ENCODE results near the gene TMEM190.

The TMEM190 gene

DNA sequence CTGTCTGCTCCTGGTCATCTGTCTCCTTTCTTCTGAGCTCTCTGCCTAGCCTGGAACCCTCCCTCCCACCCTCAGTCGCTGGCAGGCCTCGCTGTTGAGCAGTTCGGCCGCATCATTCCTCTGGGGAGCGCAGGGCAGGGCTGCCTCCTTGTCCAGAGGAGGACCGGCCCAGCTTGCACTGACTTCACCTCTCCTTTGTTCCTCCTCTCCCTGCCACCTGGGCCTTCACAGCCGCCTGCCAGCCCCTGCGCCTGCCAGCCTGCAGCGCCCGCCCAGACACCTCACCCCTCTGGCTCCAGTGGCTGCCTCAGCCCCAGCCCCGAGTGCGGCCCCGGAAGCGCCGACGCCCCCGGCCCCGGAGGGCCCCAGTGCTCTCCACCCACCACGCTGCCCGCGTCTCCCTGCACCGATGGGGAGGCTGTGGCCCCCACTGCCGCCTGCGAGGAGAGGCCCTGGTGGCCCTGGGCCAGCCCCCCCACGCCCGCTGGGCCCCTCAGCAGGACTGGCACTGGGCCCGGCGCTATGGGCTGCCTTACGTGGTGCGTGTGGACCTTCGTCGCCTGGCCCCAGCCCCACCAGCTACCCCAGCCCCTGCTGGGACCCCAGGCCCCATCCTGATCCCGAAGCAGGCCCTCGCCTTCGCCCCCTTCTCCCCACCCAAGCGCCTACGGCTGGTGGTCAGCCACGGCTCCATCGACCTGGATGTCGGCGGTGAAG is 29.7 kb upstream of the TMEM190 start:
- TF ChIP-seq CTCF (IDR thresholded peaks at IDR 0.05; ENCODE audit: low read depth, low read length), result no peak

DNA sequence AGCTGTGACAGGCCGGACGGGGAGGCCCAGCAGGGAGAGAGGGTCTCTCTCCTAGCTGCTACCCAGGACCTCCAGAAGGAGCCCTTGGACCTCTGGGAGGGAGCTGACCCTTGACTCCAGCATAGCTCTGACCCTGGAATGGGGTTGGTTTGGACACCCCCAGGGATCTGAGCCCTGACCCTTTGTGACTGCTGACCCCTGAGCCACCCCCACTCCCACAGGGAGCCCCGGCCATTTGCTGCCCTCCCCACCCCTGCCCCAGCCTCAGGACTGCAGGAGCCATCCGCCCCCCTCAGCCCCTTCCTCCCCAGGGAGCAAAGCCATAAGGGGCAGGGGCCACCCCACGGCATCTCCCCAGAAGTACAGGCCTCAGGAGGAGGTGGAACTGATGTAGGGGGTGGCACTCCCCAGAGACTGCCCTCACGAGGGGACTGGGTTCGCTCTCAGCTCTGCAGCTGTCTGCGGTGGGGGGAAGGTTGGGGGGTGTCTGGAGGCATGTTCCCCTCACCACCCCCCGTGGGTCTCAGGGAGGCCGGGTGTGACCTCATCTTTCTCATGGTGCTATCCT is 29.1 kb upstream of the TMEM190 start:
- TF ChIP-seq CTCF (IDR thresholded peaks at IDR 0.05; ENCODE audit: low read depth, low read length), result no peak

More for the DNA sequence above, 29.7 kb upstream of the TMEM190 start:
- no peak overlapping the region for H3K4me3 ChIP-seq (ENCODE audit: low read depth, low read length)

GRCh38 chr19:55348317-55349034 is 28.1 kb upstream of the TMEM190 start:
- no peak overlapping the region for H3K4me3 ChIP-seq (ENCODE audit: low read depth, low read length)
- TF ChIP-seq CTCF (IDR thresholded peaks at IDR 0.05; ENCODE audit: low read depth, low read length), result no peak

More for the DNA sequence above, 29.1 kb upstream of the TMEM190 start:
- H3K4me3 ChIP-seq (ENCODE audit: low read depth, low read length), result no peak overlapping the region

DNA sequence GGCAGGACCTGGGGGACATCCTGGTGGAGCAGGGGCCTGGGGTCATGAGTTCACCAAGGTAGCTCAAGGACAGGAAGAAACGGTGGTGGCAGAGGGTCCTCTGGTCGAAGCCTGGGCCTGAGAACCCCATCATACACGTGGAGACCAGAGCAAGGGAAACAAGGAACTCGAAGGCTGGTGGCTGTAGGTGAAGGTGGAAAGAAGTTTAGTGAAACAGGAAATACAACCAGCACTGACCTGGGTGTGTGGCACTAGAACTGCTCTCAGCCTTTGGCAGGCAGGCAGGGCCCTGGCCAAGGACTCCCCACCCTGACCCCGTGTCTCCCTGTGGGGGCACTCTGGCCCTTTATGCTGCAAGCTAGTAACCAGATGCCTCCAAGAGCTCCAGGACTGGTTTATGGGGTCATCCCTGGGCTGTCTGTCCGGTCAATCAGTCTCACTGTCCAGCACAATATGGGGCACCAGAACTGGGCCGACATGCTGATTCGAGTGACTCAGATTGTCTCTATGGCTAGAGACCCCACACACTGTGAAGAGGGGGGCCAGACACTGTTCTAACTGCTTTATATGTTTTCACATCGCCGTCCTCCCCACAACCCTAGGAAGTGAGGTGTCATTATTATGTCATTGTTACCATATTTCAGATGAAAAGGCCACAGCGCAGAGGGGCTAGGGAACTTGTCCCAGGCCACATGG is 25.9 kb upstream of the TMEM190 start:
- TF ChIP-seq CTCF (IDR thresholded peaks at IDR 0.05; ENCODE audit: low read depth, low read length), result no peak

GRCh38 chr19:55352040-55352439 is 24.6 kb upstream of the TMEM190 start:
- no peak overlapping the region for H3K4me3 ChIP-seq (ENCODE audit: low read depth, low read length)
- no peak for TF ChIP-seq CTCF (IDR thresholded peaks at IDR 0.05; ENCODE audit: low read depth, low read length)

More for the DNA sequence above, 25.9 kb upstream of the TMEM190 start:
- H3K4me3 ChIP-seq (ENCODE audit: low read depth, low read length), result no peak overlapping the region

DNA sequence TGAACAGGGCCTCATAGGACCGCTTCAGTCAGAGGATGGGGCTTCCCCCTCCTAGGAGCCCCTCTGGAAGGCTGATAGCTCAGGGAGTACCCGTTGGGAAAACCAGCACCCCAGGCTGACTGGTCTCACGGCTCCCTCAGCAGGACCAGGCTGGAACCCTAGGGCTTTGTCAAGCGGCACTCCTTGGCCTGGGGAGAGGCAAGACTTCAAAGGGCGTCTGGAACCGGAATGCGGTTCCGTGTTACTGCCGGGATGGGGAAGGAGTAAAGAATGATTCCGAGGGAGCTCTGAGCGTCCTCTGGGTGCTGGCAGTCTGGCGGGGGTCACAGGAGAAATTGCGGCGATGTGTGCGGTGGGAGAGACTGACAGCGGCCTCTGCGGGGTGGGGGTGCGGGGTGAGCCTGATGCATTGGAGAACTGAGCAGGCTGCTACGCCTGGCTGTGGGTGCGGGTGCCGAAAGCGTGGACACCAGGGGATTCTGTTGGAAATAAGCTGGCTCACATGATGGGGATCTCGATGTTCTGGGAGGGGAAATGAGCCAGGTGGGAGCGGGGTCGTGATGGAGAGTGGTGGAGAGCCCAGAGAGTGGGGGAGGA is 24.0 kb upstream of the TMEM190 start:
- no peak overlapping the region for H3K4me3 ChIP-seq (ENCODE audit: low read depth, low read length)
- no peak for TF ChIP-seq CTCF (IDR thresholded peaks at IDR 0.05; ENCODE audit: low read depth, low read length)
